ENCODE results near the gene CXCR3.
"Not testable (repeated sequence)": the region's sequence is repeated elsewhere in the genome, so short reads cannot be mapped to it uniquely, and the experiment has no call there.

The CXCR3 gene

DNA sequence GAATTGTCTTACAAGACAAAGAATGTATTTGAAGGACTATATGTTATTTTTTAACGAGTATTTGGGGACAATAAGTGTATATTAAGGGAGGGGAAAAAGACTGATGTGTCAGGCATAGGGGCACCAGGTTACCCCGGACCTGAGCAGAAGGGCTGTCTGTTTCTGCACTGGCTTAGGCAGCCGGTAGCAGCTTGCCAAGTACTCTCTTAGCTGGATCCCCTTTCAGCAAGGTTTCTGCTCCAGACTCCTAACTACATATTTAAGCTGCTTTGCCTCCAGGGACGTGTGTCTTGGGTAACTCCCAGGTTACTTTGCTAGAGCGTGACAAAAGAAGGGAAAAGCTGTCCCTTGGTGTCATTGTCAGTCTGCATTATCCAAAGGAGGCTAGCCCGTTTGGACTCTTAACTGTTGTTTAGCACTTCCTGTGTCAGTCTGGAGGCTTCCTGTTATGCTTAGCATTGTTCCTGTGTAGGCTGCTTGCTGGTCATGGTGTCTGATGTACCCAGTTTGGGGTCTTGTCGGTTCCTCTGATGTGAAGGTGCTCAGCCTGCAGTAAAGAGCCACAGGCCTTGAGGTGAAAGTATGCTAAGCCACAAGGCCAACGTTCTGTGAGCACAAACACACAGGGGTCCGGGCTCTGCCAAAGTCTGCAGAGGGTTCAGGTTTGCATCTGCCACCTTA, 11.6 kb downstream of the CXCR3 start:
- no peak overlapping the region for H3K27ac ChIP-seq
- TF ChIP-seq, protein P1, sequence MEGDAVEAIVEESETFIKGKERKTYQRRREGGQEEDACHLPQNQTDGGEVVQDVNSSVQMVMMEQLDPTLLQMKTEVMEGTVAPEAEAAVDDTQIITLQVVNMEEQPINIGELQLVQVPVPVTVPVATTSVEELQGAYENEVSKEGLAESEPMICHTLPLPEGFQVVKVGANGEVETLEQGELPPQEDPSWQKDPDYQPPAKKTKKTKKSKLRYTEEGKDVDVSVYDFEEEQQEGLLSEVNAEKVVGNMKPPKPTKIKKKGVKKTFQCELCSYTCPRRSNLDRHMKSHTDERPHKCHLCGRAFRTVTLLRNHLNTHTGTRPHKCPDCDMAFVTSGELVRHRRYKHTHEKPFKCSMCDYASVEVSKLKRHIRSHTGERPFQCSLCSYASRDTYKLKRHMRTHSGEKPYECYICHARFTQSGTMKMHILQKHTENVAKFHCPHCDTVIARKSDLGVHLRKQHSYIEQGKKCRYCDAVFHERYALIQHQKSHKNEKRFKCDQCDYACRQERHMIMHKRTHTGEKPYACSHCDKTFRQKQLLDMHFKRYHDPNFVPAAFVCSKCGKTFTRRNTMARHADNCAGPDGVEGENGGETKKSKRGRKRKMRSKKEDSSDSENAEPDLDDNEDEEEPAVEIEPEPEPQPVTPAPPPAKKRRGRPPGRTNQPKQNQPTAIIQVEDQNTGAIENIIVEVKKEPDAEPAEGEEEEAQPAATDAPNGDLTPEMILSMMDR (IDR thresholded peaks at IDR 0.05): no peak
- TF ChIP-seq ZFX (IDR thresholded peaks at IDR 0.05; ENCODE audit: borderline replicate concordance): no peak

DNA sequence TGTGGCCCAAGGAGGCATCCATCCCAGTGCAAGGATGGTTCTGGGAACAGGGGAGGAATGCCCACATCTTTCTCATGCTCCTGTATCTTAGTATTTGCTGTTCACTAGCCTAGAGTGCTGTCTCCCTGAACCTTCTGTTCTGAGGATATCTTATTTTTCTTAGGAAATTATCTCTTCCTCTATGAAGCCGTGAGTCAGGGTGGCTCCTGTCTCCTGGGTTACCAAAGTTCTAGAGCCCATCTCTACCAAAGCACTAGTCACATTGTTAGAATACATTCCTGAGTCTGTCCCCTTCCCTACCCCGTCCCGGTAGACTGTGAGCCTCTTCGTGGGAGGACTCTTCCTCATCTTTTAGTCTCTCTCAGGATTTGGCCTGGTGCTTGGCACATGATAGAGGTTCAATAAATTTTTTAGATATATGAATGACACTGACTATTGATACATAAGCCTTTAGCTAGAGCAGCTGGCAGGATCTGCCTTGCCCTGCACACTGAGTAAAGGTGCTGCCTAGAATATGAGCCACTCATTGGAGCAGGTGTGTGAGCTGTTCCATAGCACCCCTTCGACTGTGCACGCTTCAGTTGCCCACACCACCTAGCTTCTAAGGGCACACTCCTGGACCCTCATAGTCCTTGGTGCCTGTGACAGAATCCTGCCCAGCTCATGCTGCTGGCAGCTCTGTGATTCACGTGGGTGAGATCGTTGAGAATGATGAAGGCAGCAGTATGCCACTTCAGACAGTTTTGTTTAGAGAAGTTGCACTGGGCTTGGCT, 13.3 kb downstream of the CXCR3 start:
- no peak for TF ChIP-seq ZFX (IDR thresholded peaks at IDR 0.05; ENCODE audit: borderline replicate concordance)
- TF ChIP-seq, protein P1 (IDR thresholded peaks at IDR 0.05): no peak
- H3K27ac ChIP-seq: no peak overlapping the region

DNA sequence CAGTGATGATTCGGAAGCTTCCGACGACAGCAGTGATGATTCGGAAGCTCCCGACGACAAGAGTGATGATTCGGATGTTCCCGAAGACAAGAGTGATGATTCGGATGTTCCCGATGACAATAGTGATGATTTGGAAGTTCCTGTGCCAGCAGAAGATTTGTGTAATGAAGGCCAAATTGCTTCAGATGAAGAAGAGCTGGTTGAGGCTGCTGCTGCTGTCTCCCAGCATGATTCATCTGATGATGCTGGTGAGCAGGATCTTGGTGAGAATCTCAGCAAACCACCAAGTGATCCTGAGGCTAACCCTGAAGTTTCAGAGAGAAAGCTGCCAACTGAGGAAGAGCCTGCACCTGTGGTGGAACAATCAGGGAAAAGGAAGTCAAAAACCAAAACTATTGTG, 14.2 kb downstream of the CXCR3 start:
- no peak overlapping the region for H3K27ac ChIP-seq
- TF ChIP-seq ZFX (IDR thresholded peaks at IDR 0.05; ENCODE audit: borderline replicate concordance): no peak
- TF ChIP-seq, protein P1 (IDR thresholded peaks at IDR 0.05): no peak

DNA sequence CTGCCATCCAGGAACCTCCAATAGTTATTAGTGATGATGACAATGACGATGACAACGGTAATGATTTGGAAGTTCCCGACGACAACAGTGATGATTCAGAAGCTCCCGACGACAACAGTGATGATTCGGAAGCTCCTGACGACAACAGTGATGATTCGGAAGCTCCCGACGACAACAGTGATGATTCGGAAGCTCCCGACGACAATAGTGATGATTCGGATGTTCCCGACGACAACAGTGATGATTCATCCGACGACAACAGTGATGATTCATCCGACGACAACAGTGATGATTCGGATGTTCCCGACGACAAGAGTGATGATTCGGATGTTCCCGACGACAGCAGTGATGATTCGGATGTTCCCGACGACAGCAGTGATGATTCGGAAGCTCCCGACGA, 14.7 kb downstream of the CXCR3 start:
- TF ChIP-seq, protein P1 (IDR thresholded peaks at IDR 0.05): no peak
- no peak for TF ChIP-seq ZFX (IDR thresholded peaks at IDR 0.05; ENCODE audit: borderline replicate concordance)
- H3K27ac ChIP-seq: no peak overlapping the region

DNA sequence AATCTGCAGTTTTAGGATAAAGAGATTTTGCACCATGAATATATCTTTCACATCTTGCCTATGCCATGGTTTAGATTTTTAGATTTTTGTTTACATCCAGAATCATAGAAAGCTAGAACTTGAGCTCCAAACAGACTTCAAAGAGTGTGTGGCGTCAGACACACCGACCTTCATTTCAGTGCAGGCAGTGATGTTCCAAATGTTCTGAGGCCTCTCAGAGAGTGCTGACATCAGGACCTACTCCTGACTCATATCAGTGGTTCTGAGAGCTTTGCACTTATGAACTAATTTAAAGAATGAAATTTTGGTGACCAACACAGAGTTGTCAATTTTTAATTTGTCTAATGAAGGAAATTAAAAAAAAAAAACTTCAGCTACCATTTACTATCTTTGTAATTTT, 18.3 kb downstream of the CXCR3 start:
- TF ChIP-seq, protein P1 (IDR thresholded peaks at IDR 0.05): no peak
- no peak for TF ChIP-seq ZFX (IDR thresholded peaks at IDR 0.05; ENCODE audit: borderline replicate concordance)
- H3K27ac ChIP-seq: no peak overlapping the region

DNA sequence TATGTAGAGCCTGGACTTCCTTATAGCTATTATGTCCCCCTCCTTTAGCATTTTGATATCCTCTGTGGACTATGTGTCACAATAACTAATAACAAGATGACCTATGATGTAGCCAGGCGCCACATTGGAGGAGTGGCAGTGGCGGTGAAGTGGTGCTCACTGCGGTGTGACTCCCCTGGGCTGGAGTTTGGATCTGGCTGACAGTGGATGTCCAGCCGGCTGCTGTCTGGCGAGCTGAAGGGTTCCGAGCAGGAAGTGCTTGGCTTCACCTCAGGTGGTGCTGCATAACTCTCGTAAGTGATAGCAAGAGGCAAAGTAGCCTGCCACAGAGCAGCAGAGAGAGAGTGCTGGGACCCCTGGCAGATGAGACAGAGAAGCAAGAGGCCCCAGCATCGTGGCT, 25.1 kb downstream of the CXCR3 start:
- not testable (repeated sequence) for H3K27ac ChIP-seq

DNA sequence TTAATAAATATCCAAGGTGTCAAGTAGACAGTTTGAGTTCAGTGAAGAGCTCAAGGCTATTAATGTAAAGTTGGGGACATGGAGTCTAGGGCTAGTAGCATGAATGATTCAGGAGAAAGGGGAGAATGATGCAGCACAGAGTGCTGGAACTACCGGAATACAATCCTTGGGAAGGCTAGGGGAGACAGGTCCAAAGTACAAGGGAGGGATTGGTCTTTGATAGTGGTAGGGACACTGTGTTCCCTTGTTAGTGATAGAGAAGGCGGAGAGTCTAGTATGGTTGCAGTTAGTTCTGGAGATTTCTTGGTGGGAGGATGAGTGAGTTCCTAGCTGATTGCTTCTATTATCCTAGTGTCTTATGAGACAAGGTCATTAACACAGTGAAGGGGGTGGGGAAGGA, 31.4 kb downstream of the CXCR3 start:
- peak overlapping the region; percentile 29; the same call in 1 of the 2 replicates for H3K27ac ChIP-seq
- TF ChIP-seq ZFX (IDR thresholded peaks at IDR 0.05; ENCODE audit: borderline replicate concordance): no peak
- TF ChIP-seq, protein P1 (IDR thresholded peaks at IDR 0.05): no peak
